MV-4-11 (cell line): ENCODE data around the gene BCL6B.
"Not testable (repeated sequence)": the region's sequence is repeated elsewhere in the genome, so short reads cannot be mapped to it uniquely, and the experiment has no call there.

ENCODE experiments used
- DNase-seq: peaks from one replicate; lab custom pipeline; 2025; lab: John Stamatoyannopoulos, UW

BCL6B gene

GRCh38 chr17:7022781-7023571 is at the start of gene BCL6B:
TSS of gene BCL6B (plus strand) at chr17:7023050. CDS start at chr17:7023672, 622 bp downstream.
- no peak for DNase-seq

DNA sequence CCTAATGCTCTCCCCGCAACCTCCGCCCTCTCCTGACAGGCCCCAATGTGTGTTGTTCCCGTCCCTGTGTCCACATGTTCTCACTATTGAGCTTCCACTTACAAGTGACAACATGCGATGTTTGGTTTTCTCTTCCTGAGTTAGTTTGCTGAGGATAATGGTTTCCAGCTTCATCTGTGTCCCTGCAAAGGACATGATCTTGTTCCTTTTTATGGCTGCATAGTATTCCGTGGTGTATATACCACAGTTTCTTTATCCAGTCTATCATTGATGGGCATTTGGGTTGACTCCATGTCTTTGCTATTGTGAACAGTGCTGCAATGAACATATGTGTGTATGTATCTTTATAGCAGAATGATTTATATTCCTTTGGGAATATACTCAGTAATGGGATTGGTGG is 43.4 kb upstream of the BCL6B start:
- not testable (repeated sequence) for DNase-seq

DNA sequence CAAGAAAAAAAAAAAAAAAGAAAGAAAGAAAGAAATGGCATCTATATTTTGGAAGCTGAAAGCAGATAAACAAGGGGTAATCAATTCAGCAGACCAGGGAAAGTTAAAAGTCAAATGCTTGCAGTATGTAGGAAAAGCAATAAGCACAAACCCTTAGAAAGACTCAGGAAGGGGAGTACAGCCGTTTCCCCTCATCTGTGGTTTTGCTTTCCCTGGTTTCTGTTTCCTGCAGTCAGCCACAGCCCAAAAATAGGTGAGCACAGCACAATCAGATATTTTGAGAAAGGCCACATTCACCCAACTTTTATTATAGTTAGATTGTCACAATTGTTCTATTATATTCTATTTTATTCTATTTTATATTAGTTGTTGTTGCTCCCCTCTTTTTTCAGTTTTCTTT is 41.4 kb upstream of the BCL6B start:
- peak; percentile 69 for DNase-seq

- no peak for DNase-seq
Observed at GRCh38 chr17:6985266-6985665, 37.6 kb upstream of the BCL6B start.

GRCh38 chr17:6986676-6987075 is 36.2 kb upstream of the BCL6B start:
- DNase-seq = no peak

GRCh38 chr17:6989779-6990178 is 33.1 kb upstream of the BCL6B start:
- DNase-seq = no peak

DNA sequence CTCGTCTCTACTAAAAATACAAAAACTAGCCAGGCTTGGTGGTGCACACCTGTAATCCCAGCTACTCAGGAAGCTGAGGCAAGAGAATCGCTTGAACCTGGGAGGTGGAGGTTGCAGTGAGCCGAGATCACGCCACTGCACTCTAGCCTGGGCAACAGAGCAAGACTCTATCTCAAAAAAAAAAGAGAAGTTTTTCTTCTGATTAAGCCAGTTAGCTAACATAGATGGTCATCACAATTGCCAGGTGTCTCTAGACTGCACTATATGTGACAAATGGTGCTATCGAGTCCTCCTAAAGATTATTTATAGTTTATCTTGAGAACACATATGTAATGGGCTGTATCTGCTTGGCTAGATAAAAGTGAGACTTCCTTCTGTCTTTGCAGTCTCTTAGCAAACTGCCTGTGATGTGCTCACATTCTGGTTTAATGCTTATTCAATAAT is 29.2 kb upstream of the BCL6B start:
- DNase-seq = not testable (repeated sequence)

DNA sequence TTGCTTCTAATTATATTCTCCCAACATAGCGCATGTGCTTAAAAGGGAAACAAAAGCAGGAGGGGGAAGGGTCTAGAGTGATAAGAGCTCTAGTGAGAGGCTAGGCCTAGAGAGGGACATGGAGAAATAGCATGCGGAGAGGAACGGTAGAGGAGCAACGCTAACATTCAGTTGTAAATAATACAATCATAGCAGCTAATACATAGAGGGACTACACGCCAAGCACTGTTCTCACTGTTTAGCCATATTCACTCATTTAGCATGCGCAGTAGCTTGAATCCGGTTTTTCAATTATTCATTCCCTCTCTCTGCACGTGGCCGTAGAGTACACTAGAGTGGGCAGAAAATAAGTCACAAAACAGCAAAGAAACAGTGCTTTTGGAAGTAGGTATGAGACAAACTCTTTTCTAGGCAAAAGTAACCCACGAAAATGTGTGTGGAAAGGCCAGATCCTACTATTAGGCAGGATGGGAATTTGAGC is 28.7 kb upstream of the BCL6B start:
- DNase-seq = peak; percentile 47

GRCh38 chr17:6994666-6995256 is 28.1 kb upstream of the BCL6B start:
- DNase-seq = no peak

DNA sequence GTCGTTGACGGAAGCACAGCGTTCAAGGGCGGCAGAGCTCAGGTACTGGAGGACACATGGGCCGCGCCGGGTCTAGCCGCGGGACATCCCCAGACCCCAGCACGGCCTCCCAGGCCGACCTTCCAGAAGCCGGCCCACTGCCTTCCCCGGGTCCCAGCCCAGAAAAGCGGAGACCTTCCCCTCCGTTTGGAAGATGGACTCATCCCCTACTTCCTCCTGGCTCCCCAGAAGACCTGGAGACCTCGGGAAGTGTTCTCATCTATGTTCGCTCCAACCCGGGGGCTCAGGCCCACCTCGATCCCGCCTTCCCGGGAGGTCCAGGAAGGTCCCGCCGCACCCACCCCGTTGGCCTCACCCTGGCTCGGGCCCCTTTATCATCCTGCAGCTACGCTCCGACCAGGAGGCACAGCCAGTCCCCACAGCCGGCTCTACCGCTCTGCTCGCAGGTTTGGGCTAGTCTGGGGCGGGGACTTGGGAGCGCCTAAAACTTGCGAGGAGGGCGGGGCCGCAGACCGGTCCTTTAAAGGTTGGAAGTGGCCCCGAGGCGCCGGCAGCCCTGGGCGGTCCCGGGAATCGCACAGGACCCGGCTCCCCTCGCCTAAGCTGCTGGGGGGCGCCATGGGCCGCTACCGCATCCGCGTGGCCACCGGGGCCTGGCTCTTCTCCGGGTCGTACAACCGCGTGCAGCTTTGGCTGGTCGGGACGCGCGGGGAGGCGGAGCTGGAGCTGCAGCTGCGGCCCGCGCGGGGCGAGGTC is 27.2 kb upstream of the BCL6B start, which contains the start of gene ALOX12:
Gene ALOX12 (plus strand): TSS at position 550 of the 756 bp plus-strand sequence. CDS start 69 bp downstream, at position 619.
- DNase-seq = peak; percentile 47

GRCh38 chr17:6996256-6997011 is 26.4 kb upstream of the BCL6B start:
- DNase-seq = no peak

DNA sequence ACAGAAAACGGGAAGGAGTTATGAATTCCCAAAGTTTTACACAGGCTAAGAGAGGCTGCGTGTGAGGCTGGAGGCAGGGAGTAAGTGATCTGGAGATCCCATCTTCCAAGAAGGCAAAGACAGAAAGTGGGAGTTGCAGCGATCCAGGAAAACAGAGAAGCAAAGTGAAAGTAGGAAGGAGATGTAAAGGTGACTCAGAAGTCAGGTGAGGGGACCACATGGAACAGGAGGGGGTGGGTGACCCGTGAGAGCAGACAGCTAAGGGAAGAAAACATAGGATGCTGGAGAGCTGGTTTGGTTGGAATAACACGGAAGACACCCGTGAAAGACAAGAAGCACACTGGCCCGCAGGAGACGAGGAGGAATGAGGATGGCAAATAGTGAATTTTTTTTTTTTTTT is 25.7 kb upstream of the BCL6B start:
- DNase-seq = no peak

- no peak for DNase-seq
Observed at GRCh38 chr17:6998855-6999508, 23.9 kb upstream of the BCL6B start.

DNA sequence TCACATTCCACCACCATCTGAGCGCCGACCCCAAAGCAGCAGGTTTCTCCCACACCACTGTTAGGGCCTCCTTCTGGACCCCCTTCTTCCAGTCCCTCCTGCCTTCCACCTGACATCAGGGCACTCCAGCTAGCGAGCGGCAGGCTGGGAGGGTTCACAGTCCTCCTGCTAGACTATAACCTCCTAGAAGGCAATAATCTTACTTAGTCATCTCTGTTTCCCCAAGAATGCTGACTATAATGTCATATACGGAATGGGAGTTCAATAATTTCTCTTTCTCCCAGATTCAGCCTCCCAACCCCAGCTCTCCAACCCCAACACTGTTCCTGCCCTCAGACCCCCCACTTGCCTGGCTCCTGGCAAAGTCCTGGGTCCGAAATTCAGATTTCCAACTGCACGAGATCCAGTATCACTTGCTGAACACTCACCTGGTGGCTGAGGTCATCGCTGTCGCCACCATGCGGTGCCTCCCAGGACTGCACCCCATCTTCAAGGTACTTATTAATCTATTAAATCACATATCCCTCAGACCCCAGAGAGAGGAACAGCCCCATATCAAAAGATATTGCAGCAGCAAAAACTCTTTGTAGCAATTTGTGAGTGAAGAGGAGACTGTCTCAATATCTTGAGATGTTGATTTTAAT is 21.4 kb upstream of the BCL6B start:
- DNase-seq = no peak

GRCh38 chr17:7002288-7003047 is 20.4 kb upstream of the BCL6B start:
- no peak for DNase-seq

DNA sequence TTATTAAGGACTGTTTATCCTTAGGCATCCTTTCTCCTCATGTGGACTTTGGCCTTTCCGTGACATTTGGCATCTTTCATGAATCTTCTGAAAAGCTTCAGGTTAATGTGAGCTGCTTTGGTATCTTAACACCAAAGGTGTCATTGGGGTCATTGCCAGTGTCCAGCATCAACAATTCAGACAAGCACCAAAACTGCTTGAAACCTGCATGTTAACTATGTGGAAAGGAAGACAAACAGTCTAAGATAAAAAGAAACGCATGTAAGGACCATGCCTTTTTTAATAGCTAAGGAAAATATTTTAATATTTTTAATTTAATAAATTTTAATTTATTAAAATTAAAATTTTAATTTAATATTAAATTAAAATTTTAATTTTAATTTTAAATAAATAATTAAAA is 19.1 kb upstream of the BCL6B start:
- no peak for DNase-seq

GRCh38 chr17:7004398-7005253 is 18.2 kb upstream of the BCL6B start:
- DNase-seq = peak; percentile 68

DNA sequence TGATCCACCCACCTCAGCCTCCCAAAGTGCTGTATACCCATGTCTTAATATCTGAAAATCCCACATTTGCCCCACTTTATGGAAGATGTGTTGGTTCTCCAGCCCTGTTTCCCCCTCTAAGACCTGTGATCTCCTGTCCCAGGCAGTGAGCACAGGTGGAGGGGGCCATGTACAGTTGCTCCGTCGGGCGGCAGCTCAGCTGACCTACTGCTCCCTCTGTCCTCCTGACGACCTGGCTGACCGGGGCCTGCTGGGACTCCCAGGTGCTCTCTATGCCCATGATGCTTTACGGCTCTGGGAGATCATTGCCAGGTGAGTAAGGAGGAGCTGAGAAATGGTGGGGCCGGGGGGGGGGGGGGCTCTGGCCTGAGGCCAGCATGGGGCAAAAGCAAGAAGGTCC is 17.1 kb upstream of the BCL6B start:
- no peak for DNase-seq

- DNase-seq = no peak
Observed at GRCh38 chr17:7007143-7007542, 15.7 kb upstream of the BCL6B start.
